Esophagus (tissue), 2 donors: ENCODE measurements around the gene SSTR5. TPM values are rescaled to one million over a fixed set of nuclear protein-coding genes. Genes with fewer than 3 reads are reported as not detected.

ENCODE experiments used
- H3K27ac ChIP-seq, 2 donors: one replicate each; pipeline ENCODE4 v1.5.1; 2013; ENCODE audit warnings: low read depth in 2 of 2, mild to moderate bottlenecking in 2 of 2, inconsistent platforms in 1 of 2, low read length in 1 of 2, moderate library complexity in 1 of 2
- H3K27me3 ChIP-seq, 2 donors: one replicate each; pipeline ENCODE4 v1.6.1; 2013; ENCODE audit warnings: low read length in 2 of 2, control low read depth in 1 of 2, mild to moderate bottlenecking in 1 of 2; ENCODE audit not compliant: insufficient read depth in 2 of 2, control insufficient read depth in 1 of 2
- H3K36me3 ChIP-seq, 2 donors: one replicate each; pipeline ENCODE4 v1.6.1; 2013; ENCODE audit warnings: low read length in 1 of 2; ENCODE audit not compliant: control insufficient read depth in 2 of 2, insufficient read depth in 2 of 2
- H3K4me1 ChIP-seq, 2 donors: one replicate each; pipeline ENCODE4 v1.6.1; 2013; ENCODE audit warnings: low read length in 1 of 2; ENCODE audit not compliant: control insufficient read depth in 2 of 2, insufficient read depth in 2 of 2
- H3K4me3 ChIP-seq, 2 donors: one replicate each; pipeline ENCODE4 v1.5.1; 2013; ENCODE audit warnings: low read length in 2 of 2, mild to moderate bottlenecking in 2 of 2, low read depth in 1 of 2, moderate library complexity in 1 of 2
- H3K9me3 ChIP-seq, 2 donors: one replicate each; pipeline ENCODE4 v1.6.1; 2013; ENCODE audit warnings: mild to moderate bottlenecking in 2 of 2, low read depth in 1 of 2, low read length in 1 of 2, moderate library complexity in 1 of 2; ENCODE audit not compliant: control insufficient read depth in 2 of 2, insufficient read depth in 1 of 2
- WGBS, 2 donors: extraction: QIAGEN DNeasy Blood & Tissue Kit; methylation state at CpG; one replicate each; pipeline ENCODE4 v1.1.7; 2013; 5-methylcytosine and 5-hydroxymethylcytosine counted together
- polyA plus RNA-seq, 2 donors: library from polyadenylated mRNA; stranded (reverse); fragments of 200-250 nt; gene quantifications; one replicate each; pipeline ENCODE4 v1.2.3, GENCODE V29; 2013
- donor health status: healthy with polysubstance abuse.
- donor health status: Bipolar disorder and iron deficiency.

The SSTR5 gene
- polyA plus RNA-seq, 2 donors = 0.05 TPM; not detected in 1

DNA sequence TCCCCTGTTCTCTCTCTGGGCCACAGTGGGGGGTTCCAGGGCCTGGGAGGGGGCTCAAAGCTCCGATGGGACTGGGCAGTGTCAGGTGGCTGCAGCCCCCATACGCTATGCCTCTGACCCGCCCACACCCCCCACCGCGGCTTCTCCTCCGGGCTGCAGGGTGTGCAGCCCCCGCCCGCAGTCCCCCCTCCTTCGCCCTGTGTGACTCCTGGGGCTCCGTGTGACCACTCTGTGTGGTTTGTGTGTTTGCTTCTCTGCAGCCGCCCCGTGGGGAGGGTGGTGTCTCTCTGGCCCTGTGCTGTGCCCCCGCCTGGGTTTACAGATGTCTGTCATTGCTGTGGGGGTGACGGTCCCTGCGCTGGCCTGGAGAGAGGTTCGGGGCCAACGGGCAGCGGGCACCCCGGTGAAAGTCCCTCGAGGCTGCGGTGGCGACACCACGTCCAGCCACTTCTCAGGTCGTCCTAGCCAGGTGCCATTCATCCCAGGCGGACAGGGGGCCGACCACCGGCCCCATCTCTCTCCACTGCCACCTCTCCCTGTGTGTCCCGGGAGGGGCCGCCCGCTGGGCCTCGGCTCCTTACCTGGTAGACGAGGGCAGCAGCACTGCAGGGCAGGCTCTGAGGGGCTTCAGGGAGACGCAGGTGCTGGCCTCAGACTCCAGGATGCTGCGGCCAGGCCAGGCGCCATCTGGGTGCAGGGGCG, 5.5 kb downstream of the SSTR5 start:
- no peak overlapping the region for H3K4me3 ChIP-seq
- H3K27ac ChIP-seq = no peak overlapping the region
- H3K4me1 ChIP-seq = peaks cover 0 to 20% of the 10 kb centered on the region in 2 donors
- WGBS, 2 donors = 46 to 50% methylated on average over 29 to 36 of the region's 36 CpGs
- H3K36me3 ChIP-seq = no peaks in the 10 kb centered on the region
- peaks cover 9 to 11% of the 10 kb centered on the region in 2 donors for H3K27me3 ChIP-seq
- H3K9me3 ChIP-seq = peaks cover 0 to 2% of the 10 kb centered on the region in 2 donors

DNA sequence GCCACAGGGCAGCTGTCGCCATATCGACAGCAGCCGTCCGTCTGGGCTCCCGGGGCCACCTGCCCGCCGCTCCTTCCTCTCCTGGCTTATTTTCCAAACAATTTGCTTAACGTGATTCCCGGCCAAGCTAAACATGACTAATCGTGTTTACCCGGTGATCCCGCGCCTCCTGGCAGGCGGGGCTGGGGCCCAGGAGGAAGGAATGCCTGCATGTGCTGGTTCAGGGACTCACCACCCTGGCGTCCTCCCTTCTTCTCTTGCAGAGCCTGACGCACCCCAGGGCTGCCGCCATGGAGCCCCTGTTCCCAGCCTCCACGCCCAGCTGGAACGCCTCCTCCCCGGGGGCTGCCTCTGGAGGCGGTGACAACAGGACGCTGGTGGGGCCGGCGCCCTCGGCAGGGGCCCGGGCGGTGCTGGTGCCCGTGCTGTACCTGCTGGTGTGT, 6.1 kb downstream of the SSTR5 start:
- Histone ChIP-seq H3K27me3 (peaks cover 4 to 11% of the 10 kb centered on the region in 2 donors), H3K4me1 (peaks cover 0 to 21% of the 10 kb centered on the region in 2 donors), H3K27ac (no peak overlapping the region), H3K9me3 (peaks cover 0 to 3% of the 10 kb centered on the region in 2 donors), H3K36me3 (no peaks in the 10 kb centered on the region), H3K4me3 (no peak overlapping the region)
- 24 to 31% methylated on average over 27 to 28 of the region's 28 CpGs for WGBS, 2 donors

DNA sequence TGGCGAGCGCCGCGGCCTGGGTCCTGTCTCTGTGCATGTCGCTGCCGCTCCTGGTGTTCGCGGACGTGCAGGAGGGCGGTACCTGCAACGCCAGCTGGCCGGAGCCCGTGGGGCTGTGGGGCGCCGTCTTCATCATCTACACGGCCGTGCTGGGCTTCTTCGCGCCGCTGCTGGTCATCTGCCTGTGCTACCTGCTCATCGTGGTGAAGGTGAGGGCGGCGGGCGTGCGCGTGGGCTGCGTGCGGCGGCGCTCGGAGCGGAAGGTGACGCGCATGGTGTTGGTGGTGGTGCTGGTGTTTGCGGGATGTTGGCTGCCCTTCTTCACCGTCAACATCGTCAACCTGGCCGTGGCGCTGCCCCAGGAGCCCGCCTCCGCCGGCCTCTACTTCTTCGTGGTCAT, 6.8 kb downstream of the SSTR5 start:
- Histone ChIP-seq H3K4me1 (peaks cover 0 to 21% of the 10 kb centered on the region in 2 donors), H3K36me3 (no peaks in the 10 kb centered on the region), H3K9me3 (peaks cover under 1 to 11% of the 10 kb centered on the region in 2 donors), H3K4me3 (no peak overlapping the region), H3K27me3 (peaks cover 0 to 7% of the 10 kb centered on the region in 2 donors), H3K27ac (no peak overlapping the region)
- WGBS, 2 donors = 96% methylated on average over 43 of the region's 43 CpGs

DNA sequence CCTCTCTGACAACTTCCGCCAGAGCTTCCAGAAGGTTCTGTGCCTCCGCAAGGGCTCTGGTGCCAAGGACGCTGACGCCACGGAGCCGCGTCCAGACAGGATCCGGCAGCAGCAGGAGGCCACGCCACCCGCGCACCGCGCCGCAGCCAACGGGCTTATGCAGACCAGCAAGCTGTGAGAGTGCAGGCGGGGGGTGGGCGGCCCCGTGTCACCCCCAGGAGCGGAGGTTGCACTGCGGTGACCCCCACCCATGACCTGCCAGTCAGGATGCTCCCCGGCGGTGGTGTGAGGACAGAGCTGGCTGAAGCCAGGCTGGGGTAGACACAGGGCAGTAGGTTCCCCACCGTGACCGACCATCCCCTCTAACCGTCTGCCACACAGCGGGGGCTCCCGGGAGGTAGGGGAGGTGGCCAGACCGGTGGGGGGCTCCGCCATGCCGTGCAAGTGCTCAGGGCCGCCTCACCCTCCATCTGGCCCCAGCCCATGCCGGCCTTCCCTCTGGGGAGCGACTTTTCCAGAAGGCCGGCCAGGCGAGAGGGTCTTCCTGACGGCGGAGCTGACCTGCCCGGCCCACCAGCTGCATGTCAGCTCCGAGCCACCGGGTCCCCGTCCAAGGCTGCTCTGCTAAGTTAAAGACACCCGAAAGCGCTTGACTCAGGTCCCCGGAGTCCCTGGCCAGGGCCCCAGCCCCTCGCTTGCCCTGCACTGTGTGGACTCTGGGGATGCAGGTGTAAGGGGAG, 7.4 kb downstream of the SSTR5 start:
- WGBS, 2 donors = 82 to 86% methylated on average over 44 to 45 of the region's 45 CpGs
- H3K4me1 ChIP-seq = peaks cover 0 to 21% of the 10 kb centered on the region in 2 donors
- H3K9me3 ChIP-seq = peaks cover 7 to 17% of the 10 kb centered on the region in 2 donors
- H3K36me3 ChIP-seq = no peaks in the 10 kb centered on the region
- H3K4me3 ChIP-seq = no peak overlapping the region
- no peak overlapping the region for H3K27ac ChIP-seq
- peaks cover 0 to 12% of the 10 kb centered on the region in 2 donors for H3K27me3 ChIP-seq

DNA sequence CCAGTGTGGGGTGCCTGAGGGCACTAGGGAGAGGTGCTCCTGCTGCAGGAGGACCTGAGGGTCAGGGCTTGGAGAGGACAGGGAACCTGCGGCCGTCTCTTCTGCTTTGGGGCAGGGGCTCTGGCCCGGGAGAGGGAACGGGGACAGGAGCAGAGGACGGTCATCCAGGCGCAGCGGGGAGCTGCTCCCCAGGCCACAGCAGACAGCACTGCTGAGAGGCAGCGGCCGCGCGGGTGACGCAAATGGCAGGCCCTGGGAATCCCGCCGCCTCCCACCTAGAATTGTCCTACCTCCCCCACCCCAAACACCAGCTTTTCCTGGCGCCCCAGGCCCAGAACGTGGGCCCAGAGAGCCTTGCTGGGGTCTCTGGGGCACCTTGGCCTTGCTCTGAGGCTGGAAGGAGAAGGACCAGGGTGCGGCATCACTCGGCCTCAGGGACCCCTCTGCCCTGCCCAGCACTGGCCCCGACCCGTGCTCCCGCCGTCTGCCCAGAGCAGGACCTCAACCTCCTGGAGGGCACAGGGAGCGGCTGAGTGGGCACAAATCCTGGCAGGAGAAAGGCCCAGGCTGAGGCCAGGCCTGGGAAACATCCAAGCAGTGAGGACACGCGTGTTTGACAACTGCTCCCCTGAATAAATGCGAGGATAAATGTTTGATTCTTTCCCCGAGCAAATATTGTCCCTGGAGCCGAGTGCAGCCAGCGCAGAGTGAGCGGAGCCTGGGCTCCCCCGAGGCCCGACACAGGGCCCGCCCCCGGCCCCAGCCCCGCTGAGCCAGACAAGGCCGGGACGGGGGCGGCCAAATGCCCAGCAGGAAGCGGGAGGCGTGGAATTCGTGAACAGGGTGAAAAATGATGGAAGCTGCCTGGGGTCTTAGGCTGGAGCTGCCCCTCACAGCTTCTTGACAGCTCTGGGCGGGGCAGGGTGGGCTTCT, 8.5 kb downstream of the SSTR5 start:
- Histone ChIP-seq H3K4me1 (peaks cover 0 to 21% of the 10 kb centered on the region in 2 donors), H3K27me3 (peaks cover 0 to 12% of the 10 kb centered on the region in 2 donors), H3K4me3 (no peak overlapping the region), H3K9me3 (peaks cover 9 to 24% of the 10 kb centered on the region in 2 donors), H3K27ac (no peak overlapping the region), H3K36me3 (no peaks in the 10 kb centered on the region)
- 43 to 44% methylated on average over 42 of the region's 42 CpGs for WGBS, 2 donors

DNA sequence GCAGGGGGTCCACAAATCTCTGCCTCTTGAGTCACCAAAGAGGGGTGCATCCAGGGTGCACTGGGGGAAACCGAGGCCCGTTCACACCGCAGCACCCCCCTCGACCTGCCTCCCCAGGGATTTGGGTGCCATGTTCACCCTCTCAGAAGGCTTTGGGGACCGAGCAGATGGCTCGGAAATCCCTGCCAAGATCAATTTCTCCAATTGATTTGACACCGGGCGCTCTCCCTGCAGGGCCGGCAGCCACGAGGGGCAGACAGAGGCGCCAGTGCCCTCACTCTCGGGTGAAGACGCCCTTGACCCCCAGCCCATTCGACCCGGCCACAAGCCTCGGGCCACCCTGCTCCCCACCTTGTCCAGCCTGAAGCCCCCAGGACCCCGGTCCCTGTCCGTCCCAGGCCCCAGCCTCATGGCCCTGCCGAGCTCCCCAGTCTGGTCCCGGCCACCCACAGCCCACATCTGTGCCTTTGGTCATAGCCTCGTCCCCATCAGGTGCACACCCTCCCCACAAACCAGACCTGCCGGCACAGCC, 9.3 kb downstream of the SSTR5 start:
- H3K9me3 ChIP-seq = peaks cover 9 to 24% of the 10 kb centered on the region in 2 donors
- H3K4me3 ChIP-seq = no peak overlapping the region
- WGBS, 2 donors = 55 to 69% methylated on average over 21 to 22 of the region's 22 CpGs
- peaks cover 0 to 21% of the 10 kb centered on the region in 2 donors for H3K4me1 ChIP-seq
- no peaks in the 10 kb centered on the region for H3K36me3 ChIP-seq
- peaks cover 0 to 12% of the 10 kb centered on the region in 2 donors for H3K27me3 ChIP-seq
- H3K27ac ChIP-seq = no peak overlapping the region

DNA sequence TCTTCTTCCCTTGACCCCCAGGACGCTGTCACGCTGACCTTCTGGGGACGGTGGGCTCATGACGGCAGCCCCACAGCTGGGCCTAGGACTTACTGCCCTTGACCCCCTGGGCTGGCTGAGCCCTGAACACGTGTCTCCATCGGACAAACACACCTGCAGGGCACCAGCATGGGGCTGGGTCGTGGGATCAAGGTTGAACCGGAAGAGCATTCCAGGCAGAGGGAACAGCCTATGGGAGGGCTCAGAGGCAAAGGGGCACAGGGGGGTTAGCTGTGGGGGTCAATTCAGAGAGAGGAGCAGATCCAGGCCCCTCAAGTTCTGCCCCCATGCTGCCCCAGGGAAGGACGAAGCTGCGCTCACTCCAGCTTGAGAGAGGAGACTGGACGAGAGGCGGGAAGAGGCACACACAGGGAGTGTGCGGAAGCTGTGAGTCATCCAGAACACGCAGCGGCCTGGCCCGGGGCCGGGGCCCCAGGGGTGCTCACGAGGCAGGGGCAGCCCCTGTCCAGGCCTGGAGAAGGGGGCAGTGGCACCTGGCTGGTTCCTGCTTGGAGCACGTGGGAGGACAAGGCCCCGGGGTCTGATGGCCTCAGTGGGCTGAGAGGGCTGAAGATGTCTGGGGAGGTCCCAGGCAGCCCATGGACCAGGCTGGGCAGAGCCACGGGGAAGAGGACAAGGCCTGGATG, 9.9 kb downstream of the SSTR5 start:
- H3K27me3 ChIP-seq = peaks cover 0 to 12% of the 10 kb centered on the region in 2 donors

DNA sequence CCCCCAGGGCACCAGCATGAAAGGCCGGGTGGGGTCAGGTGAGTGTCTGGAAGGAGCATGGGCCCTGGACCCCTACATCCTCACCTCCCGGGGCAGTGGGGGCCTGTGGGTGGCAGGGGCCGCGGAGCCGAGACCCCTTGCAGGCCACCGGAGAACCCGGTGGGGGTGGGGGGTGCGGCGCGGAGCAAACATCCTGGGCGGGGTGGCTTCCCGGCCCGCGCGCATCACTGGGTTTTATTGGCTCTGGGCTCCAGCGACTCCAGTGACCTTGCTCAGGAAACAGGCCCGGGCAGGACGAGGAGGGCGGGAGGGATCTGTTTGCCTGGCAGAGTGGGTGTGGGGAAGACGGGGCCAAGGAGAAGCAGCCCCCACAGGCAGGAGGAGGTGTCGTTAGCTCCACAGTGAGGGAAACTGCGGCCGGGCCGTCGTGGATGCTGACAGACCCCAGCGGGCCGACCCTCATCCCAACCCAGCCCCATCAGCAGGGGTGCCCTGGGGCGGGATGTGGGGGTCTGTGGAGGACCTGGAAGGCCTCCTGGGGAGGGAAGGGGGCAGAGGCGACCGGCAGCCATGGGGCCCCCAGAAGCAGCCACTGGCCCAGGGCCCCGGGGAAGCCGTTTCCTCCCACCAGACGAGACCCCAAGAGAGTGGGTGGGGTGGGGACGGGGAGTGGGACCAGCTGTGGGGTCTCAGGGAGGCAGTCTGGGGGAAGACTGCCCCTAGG, 10.6 kb downstream of the SSTR5 start:
- no peak overlapping the region for H3K27ac ChIP-seq
- H3K36me3 ChIP-seq = no peaks in the 10 kb centered on the region
- H3K27me3 ChIP-seq = peaks cover 0 to 12% of the 10 kb centered on the region in 2 donors
- H3K9me3 ChIP-seq = peaks cover 9 to 24% of the 10 kb centered on the region in 2 donors
- H3K4me1 ChIP-seq = peaks cover 0 to 21% of the 10 kb centered on the region in 2 donors
- H3K4me3 ChIP-seq = no peak overlapping the region
- WGBS, 2 donors = 32 to 40% methylated on average over 33 to 34 of the region's 34 CpGs

More for the DNA sequence above, 9.9 kb downstream of the SSTR5 start:
- WGBS, 2 donors = 46 to 48% methylated on average over 20 to 21 of the region's 21 CpGs
- H3K36me3 ChIP-seq = no peaks in the 10 kb centered on the region
- peaks cover 0 to 21% of the 10 kb centered on the region in 2 donors for H3K4me1 ChIP-seq
- no peak overlapping the region for H3K4me3 ChIP-seq
- peaks cover 9 to 24% of the 10 kb centered on the region in 2 donors for H3K9me3 ChIP-seq
- H3K27ac ChIP-seq = no peak overlapping the region
